Renal cortex interstitium (tissue), 11 donors: ENCODE results near the gene SLC39A13. TPM values are rescaled to one million over a fixed set of nuclear protein-coding genes. Genes with fewer than 3 reads are reported as not detected.

Experiments
- DNase-seq, 11 donors: peaks; one replicate each; pipeline ENCODE4 v3.0.0-alpha.2; 2013; ENCODE audit warnings: low read depth in 9 of 11, low spot score in 4 of 11; ENCODE audit errors: extremely low read depth in 1 of 11
- polyA plus RNA-seq, 3 donors: library from polyadenylated mRNA; unstranded; fragments of 120-200 nt; gene quantifications; one replicate each; pipeline ENCODE4 v1.2.1, GENCODE V29; 2013; ENCODE audit not compliant: insufficient read length in 3 of 3

The SLC39A13 gene
- polyA plus RNA-seq, 3 donors = 38.7 to 67.4 (median 55.8) TPM

DNA sequence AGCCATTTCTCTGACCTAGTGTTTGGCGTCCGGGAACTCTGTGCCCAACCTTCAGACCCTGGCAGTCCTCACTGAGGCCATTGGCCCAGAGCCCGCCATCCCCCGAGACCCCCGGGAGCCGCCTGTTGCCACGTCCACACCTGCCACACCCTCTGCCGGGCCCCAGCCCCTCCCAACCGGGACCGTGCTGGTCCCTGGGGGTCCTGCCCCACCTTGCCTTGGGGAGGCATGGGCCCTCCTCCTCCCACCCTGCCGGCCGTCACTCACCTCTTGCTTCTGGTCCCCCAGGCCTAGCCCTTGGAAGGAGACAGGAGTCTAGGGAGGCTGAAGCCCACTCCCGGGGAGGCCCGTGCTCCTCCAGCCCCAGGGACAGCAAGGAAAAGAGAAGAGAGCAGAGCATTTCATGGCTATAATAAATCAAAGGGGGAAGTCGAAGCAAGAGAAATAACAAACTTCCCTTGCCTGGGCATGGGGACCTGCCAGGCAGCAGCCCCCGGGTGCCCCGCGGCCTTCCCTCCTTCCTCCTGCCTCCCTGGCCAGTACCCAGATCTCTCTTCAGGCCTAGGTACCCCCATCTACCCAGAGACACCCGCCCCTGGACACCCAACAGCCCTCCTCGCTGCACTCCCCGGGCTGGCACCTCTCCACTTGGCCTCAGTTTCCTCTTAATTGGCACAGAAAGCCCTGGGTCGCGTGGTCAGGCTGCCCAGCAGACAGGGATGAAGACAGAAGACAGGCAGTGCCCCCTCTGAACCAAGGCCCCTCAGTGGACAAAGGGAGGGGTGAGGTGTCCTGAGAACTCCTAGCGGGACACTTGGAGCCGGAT, 13.0 kb upstream of the SLC39A13 start:
- no peak for DNase-seq

GRCh38 chr11:47396049-47396320, 12.4 kb upstream of the SLC39A13 start:
- DNase-seq = no peak

- no peak for DNase-seq
Measured at GRCh38 chr11:47398011-47398410, 10.4 kb upstream of the SLC39A13 start.

DNA sequence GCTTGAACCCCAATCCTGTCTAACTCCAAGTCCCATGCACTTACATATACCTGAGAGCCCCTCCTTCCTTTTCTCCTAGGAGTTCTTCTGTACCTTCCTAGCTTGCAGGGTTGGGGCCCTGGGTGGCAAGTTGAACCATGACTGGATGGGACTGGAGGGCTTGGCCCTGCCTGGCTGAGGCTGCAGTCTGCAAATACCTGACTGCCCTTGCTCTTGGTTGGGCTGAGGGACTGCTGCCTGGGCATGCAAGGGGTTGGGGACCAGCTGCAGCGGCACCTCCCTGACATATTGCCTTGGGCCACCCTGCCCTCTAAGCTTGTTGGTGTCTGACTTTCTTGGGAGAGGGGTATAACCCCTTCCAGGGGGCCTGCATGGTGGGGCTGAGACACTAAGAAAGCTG, 9.8 kb upstream of the SLC39A13 start:
- no peak for DNase-seq

DNA sequence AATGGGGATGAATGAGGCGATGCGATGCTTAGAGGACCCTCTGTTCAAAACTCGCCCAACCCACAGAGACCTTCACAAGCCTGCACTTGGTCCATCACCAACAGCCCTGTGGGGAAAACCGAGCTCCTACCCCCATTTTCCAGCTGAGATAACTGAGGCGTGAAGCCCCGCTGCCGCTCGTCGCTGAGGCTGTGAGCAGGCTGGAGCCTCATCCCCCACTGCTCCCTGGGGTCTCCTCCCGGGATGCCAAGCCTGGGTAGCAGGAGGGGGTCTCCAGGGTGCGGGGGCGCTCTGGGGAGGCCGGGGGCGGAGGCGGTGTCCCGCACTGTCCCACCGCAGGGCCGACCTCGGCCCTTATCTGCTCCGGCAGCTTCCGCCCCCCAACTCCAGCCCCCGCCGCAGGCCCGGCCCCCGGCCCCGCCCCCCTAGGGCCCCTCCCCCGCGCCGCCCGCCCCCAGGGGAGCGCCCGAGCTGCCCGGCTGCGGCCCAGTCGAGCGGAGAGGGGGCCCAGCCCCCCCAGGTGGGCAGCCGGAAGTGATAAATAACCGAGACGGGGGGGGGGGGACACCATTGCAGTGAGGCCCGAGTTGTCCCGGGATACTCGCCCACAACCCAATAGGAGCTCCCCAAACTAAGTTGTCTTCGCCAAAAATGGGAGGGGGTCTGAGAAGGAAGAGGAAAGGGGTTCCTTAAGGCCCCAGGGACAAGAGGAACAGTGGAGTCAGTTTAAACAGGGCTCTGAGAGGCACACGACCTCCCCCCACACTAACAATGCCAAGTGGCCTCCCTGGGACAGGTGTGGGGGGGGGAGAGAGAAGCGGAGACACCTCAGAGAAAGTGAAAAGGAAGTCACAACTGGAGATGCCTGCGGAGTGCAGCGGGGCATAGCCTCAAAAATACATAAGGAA, 8.3 kb upstream of the SLC39A13 start:
- DNase-seq = no peak

GRCh38 chr11:47400768-47401279, 7.6 kb upstream of the SLC39A13 start:
- no peak for DNase-seq

DNA sequence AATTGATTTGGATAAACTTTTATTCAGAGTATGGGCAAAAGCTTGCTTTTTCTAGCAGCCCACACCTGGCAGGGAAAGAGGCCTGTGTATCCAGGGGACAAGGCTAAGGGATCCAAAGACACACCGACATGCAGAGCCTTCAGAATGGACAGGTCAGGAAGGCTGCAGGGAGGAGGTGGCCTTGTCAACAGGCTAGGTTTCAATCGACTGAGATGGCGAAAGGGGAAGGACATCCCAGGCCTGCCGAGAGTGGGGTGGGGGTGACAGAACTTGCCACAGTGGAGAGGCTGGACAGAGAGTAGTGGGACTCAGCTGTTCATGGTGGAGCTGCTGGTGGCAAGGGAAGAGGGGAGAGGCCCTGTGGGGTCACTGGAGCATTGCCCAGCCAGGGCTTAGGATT, 5.3 kb upstream of the SLC39A13 start:
- no peak for DNase-seq

GRCh38 chr11:47403571-47403970, 4.8 kb upstream of the SLC39A13 start:
- DNase-seq = no peak

- DNase-seq = no peak
Measured at GRCh38 chr11:47406896-47407745, 1.3 kb upstream of the SLC39A13 start.

GRCh38 chr11:47408598-47409439, 429 bp downstream of the SLC39A13 start:
- peak in 6 of 11 donors; percentile 35 to 64 (median 57) for DNase-seq

GRCh38 chr11:47409440-47410369, 1.3 kb downstream of the SLC39A13 start:
- no peak for DNase-seq

DNA sequence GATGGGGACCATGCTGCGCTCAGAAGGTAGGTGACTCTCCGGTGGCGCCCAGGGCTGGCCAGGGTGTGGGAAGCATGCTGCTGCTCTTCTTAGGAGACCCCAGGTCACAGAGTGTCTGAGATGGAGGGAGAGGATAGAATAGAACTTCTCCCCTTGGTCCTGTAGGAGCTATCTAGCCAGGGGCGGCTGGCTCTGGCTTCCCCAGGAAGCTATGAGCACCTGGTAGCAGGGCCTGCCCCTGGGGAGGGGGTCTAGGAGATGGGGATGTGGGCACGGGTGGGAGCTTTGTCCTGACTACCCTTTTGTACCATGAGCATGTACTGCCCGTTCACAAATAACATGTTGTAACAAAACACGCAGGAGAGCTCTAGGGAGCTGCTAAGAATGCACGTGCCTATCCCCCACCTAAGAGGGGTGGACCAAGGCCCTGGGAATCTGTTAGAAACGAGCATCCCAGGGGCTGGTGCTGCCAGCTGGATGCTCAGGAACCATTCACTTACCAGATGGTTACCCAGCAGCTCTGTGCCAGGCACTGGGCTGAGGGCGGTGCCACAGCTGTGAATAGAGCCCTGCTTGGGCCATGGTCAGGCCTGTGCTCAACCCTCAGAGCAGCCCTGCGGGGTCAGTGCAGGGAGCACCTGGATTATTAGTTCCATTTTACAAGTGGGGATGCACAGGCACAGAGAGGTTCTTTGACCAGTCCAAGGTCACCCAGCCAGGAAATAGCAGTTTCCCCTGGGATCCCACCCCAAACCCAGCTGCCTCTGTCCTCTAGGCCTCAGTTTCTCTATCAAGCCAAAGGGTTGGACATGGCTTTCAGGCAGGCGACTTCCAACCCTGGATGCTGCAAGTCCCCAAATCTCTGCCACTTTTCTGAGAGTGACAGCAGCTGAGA, 2.2 kb downstream of the SLC39A13 start:
- no peak for DNase-seq

- no peak for DNase-seq
Measured at GRCh38 chr11:47411884-47412746, 3.7 kb downstream of the SLC39A13 start.

GRCh38 chr11:47413351-47413750, 5.0 kb downstream of the SLC39A13 start:
- DNase-seq = no peak

DNA sequence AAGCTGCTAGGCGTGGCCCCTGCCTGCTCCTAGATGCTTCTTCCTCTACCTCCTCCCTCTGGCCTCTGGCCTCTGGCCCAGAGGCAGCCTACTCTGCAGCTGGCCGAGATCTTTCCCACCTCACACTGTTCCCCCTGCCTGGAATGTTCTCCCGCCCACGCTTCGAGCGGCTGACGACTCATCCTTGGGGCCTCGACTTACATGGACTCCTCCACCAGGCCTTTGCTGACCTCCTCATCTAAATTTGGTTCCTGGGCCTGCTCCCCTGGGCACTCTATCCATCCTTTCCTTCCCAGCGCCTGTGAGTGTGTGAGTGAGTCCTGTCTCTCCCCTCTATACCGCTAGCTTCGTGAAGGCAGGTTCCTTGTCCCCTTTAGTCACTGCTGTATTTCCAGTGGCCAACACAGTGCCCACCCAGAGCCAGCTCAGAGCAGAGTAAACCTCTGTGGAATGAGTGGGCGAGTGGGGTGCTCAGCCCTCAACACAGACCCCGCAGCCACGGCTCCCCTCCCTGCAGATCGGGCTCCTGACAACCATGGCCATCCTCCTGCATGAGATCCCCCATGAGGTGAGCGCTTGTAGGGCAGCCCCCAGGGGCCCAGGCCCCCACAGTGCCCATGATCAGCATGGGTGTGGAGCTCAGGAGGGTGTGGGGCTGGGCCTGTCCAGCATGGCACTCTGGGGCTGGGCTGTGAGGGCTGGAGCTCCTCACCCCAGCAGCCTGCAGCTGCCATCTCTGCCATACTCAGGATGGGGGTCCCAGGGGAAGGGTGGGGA, 5.7 kb downstream of the SLC39A13 start:
- DNase-seq = no peak
